Activated T-cell treated with anti-CD3 and anti-CD28 coated beads, Interleukin-2, amount 50 U/mL, for 4 hours (primary cell): Measurements from ENCODE around the gene KLHL1. TPM values are rescaled to one million over a fixed set of nuclear protein-coding genes. Genes with fewer than 3 reads are reported as not detected.

Source experiments
- ATAC-seq, 2 donors: fragments of 200-7000 bp; cut with Tn5 transposase; one replicate each; pipeline ENCODE4 v1.10.0; 2021
- DNase-seq: peaks from one replicate; pipeline ENCODE4 v3.0.0-alpha.2; 2020
- H3K27me3 Mint-ChIP-seq: one replicate; pipeline ENCODE4 v1.8.0; 2021; ENCODE audit warnings: low read depth, mixed read lengths
- H3K36me3 Mint-ChIP-seq: one replicate; pipeline ENCODE4 v1.8.0; 2022; ENCODE audit warnings: mixed read lengths; ENCODE audit not compliant: insufficient read depth
- H3K4me1 Mint-ChIP-seq: one replicate; pipeline ENCODE4 v1.8.0; 2021; ENCODE audit warnings: low read depth, mixed read lengths
- H3K4me3 Mint-ChIP-seq: one replicate; pipeline ENCODE4 v1.8.0; 2021; ENCODE audit warnings: mild to moderate bottlenecking, moderate library complexity, mixed read lengths
- H3K9me3 Mint-ChIP-seq: one replicate; pipeline ENCODE4 v1.8.0; 2021; ENCODE audit warnings: mixed read lengths
- total RNA-seq, 3 donors: library from RNA; stranded (reverse); gene quantifications; one replicate each; pipeline ENCODE4 v1.2.1, GENCODE V29; 2021

Gene KLHL1
- total RNA-seq, 3 donors from 2014 or later = not detected

GRCh38 chr13:69751259-69751658, 357.0 kb downstream of the KLHL1 start:
- H3K36me3 Mint-ChIP-seq = no peaks in the 10 kb centered on the region
- peaks cover 21% of the 10 kb centered on the region for H3K9me3 Mint-ChIP-seq
- H3K4me3 Mint-ChIP-seq = no peak overlapping the region

GRCh38 chr13:69737129-69737935, 370.9 kb downstream of the KLHL1 start:
- Mint-ChIP-seq H3K27me3 (no peaks in the 10 kb centered on the region), H3K4me1 (no peaks in the 10 kb centered on the region), H3K9me3 (peaks cover 9% of the 10 kb centered on the region), H3K36me3 (no peaks in the 10 kb centered on the region), H3K4me3 (no peak overlapping the region)
- ATAC-seq (no peak), DNase-seq (no peak)

More at GRCh38 chr13:69751259-69751658, 357.0 kb downstream of the KLHL1 start:
- H3K4me1 Mint-ChIP-seq = no peaks in the 10 kb centered on the region
- no peak for DNase-seq
- ATAC-seq = no peak
- H3K27me3 Mint-ChIP-seq = no peaks in the 10 kb centered on the region

GRCh38 chr13:69721631-69722030, 386.6 kb downstream of the KLHL1 start:
- peaks cover 8% of the 10 kb centered on the region for H3K9me3 Mint-ChIP-seq
- DNase-seq = no peak
- no peaks in the 10 kb centered on the region for H3K36me3 Mint-ChIP-seq
- H3K27me3 Mint-ChIP-seq = no peaks in the 10 kb centered on the region
- H3K4me3 Mint-ChIP-seq = no peak overlapping the region
- no peaks in the 10 kb centered on the region for H3K4me1 Mint-ChIP-seq
- no peak for ATAC-seq

GRCh38 chr13:69720278-69720983, 387.8 kb downstream of the KLHL1 start:
- no peaks in the 10 kb centered on the region for H3K36me3 Mint-ChIP-seq
- H3K27me3 Mint-ChIP-seq = no peaks in the 10 kb centered on the region
- H3K4me3 Mint-ChIP-seq = no peak overlapping the region
- ATAC-seq (no peak), DNase-seq (no peak)
- H3K9me3 Mint-ChIP-seq = peaks cover 12% of the 10 kb centered on the region
- no peaks in the 10 kb centered on the region for H3K4me1 Mint-ChIP-seq

- DNase-seq (no peak), ATAC-seq (no peak)
- Mint-ChIP-seq H3K36me3 (no peaks in the 10 kb centered on the region), H3K4me3 (no peak overlapping the region), H3K4me1 (no peaks in the 10 kb centered on the region), H3K9me3 (no peaks in the 10 kb centered on the region), H3K27me3 (no peaks in the 10 kb centered on the region)
Measured at GRCh38 chr13:69706807-69707206, 401.4 kb downstream of the KLHL1 start.

- H3K36me3 Mint-ChIP-seq = no peaks in the 10 kb centered on the region
- H3K4me1 Mint-ChIP-seq = no peaks in the 10 kb centered on the region
- no peaks in the 10 kb centered on the region for H3K9me3 Mint-ChIP-seq
- no peak overlapping the region for H3K4me3 Mint-ChIP-seq
- DNase-seq (no peak), ATAC-seq (no peak)
- no peaks in the 10 kb centered on the region for H3K27me3 Mint-ChIP-seq
Measured at GRCh38 chr13:69704311-69704710, 403.9 kb downstream of the KLHL1 start.

GRCh38 chr13:69690999-69691398, 417.3 kb downstream of the KLHL1 start:
- DNase-seq (no peak), ATAC-seq (no peak)
- no peak overlapping the region for H3K4me3 Mint-ChIP-seq
- H3K27me3 Mint-ChIP-seq = no peaks in the 10 kb centered on the region
- H3K4me1 Mint-ChIP-seq = no peaks in the 10 kb centered on the region
- H3K9me3 Mint-ChIP-seq = no peaks in the 10 kb centered on the region
- no peaks in the 10 kb centered on the region for H3K36me3 Mint-ChIP-seq

- Mint-ChIP-seq H3K4me1 (no peaks in the 10 kb centered on the region), H3K9me3 (peaks cover 4% of the 10 kb centered on the region), H3K36me3 (no peaks in the 10 kb centered on the region), H3K4me3 (no peak overlapping the region), H3K27me3 (no peaks in the 10 kb centered on the region)
- ATAC-seq (no peak), DNase-seq (no peak)
Measured at GRCh38 chr13:69683921-69684686, 424.1 kb downstream of the KLHL1 start.

GRCh38 chr13:69681722-69682121, 426.5 kb downstream of the KLHL1 start:
- no peaks in the 10 kb centered on the region for H3K36me3 Mint-ChIP-seq
- no peak for ATAC-seq
- no peaks in the 10 kb centered on the region for H3K4me1 Mint-ChIP-seq
- H3K9me3 Mint-ChIP-seq = peaks cover 4% of the 10 kb centered on the region
- H3K27me3 Mint-ChIP-seq = no peaks in the 10 kb centered on the region
- H3K4me3 Mint-ChIP-seq = no peak overlapping the region
- no peak for DNase-seq

GRCh38 chr13:69677343-69677742, 430.9 kb downstream of the KLHL1 start:
- Mint-ChIP-seq H3K4me3 (no peak overlapping the region), H3K27me3 (no peaks in the 10 kb centered on the region), H3K9me3 (peaks cover 10% of the 10 kb centered on the region), H3K36me3 (no peaks in the 10 kb centered on the region), H3K4me1 (no peaks in the 10 kb centered on the region)
- ATAC-seq (no peak), DNase-seq (no peak)

GRCh38 chr13:69676286-69676685, 432.0 kb downstream of the KLHL1 start:
- no peaks in the 10 kb centered on the region for H3K4me1 Mint-ChIP-seq

GRCh38 chr13:69660155-69660554, 448.1 kb downstream of the KLHL1 start:
- H3K9me3 Mint-ChIP-seq = peaks cover 22% of the 10 kb centered on the region
- no peaks in the 10 kb centered on the region for H3K36me3 Mint-ChIP-seq
- H3K4me3 Mint-ChIP-seq = no peak overlapping the region
- no peaks in the 10 kb centered on the region for H3K4me1 Mint-ChIP-seq
- H3K27me3 Mint-ChIP-seq = no peaks in the 10 kb centered on the region
- DNase-seq (no peak), ATAC-seq (no peak)

More at GRCh38 chr13:69676286-69676685, 432.0 kb downstream of the KLHL1 start:
- ATAC-seq (no peak), DNase-seq (no peak)
- Mint-ChIP-seq H3K27me3 (no peaks in the 10 kb centered on the region), H3K9me3 (peaks cover 10% of the 10 kb centered on the region), H3K36me3 (no peaks in the 10 kb centered on the region), H3K4me3 (no peak overlapping the region)

GRCh38 chr13:69657676-69658075, 450.6 kb downstream of the KLHL1 start:
- H3K4me3 Mint-ChIP-seq = no peak overlapping the region
- ATAC-seq (no peak), DNase-seq (no peak)
- no peaks in the 10 kb centered on the region for H3K36me3 Mint-ChIP-seq
- H3K9me3 Mint-ChIP-seq = peaks cover 22% of the 10 kb centered on the region
- H3K4me1 Mint-ChIP-seq = no peaks in the 10 kb centered on the region
- no peaks in the 10 kb centered on the region for H3K27me3 Mint-ChIP-seq

- H3K36me3 Mint-ChIP-seq = no peaks in the 10 kb centered on the region
- no peaks in the 10 kb centered on the region for H3K4me1 Mint-ChIP-seq
- peaks cover 20% of the 10 kb centered on the region for H3K9me3 Mint-ChIP-seq
- no peak for ATAC-seq
- no peaks in the 10 kb centered on the region for H3K27me3 Mint-ChIP-seq
- DNase-seq = no peak
- H3K4me3 Mint-ChIP-seq = no peak overlapping the region
Measured at GRCh38 chr13:69654392-69654791, 453.9 kb downstream of the KLHL1 start.
